Thyroid gland (tissue), 4 donors: ENCODE results near the gene SEL1L. TPM values are rescaled to one million over a fixed set of nuclear protein-coding genes. Genes with fewer than 3 reads are reported as not detected.

ENCODE experiments used
- DNase-seq, 2 donors: peaks; one replicate each; pipeline ENCODE4 v3.0.0-alpha.2; 2019
- H3K27ac ChIP-seq, 3 donors: fragments of 200-600 bp; sonication (generic); 1 replicate in 2 of 3; 2 replicates in 1 of 3; pipeline ENCODE4 v1.5.1; 2016 to 2019; ENCODE audit warnings: mild to moderate bottlenecking in 1 of 3, moderate library complexity in 1 of 3
- H3K27me3 ChIP-seq: fragments of 200-600 bp; sonication (generic); one replicate; pipeline ENCODE4 v1.5.1; 2019
- H3K36me3 ChIP-seq, 2 donors: fragments of 200-600 bp; sonication (generic); one replicate each; pipeline ENCODE4 v1.5.1; 2016 to 2019
- H3K4me1 ChIP-seq, 2 donors: fragments of 200-600 bp; sonication (generic); one replicate each; pipeline ENCODE4 v1.5.1; 2017 to 2019
- H3K4me3 ChIP-seq, 3 donors: fragments of 200-600 bp; sonication (generic); replicated peaks in 1 of 3; 1 replicate in 2 of 3; 2 replicates in 1 of 3; pipeline ENCODE4 v1.5.1; 2016; ENCODE audit warnings: mild to moderate bottlenecking in 1 of 3
- H3K9me3 ChIP-seq: fragments of 200-600 bp; sonication (generic); one replicate; pipeline ENCODE4 v1.5.1; 2017
- POLR2A ChIP-seq, 2 donors: fragments of 450-650 bp; IDR thresholded peaks; one replicate each; pipeline ENCODE4 v1.6.1; 2017; ENCODE audit warnings: antibody characterized with exemption in 2 of 2, mild to moderate bottlenecking in 2 of 2, moderate library complexity in 1 of 2
- WGBS, 2 donors: methylation state at CpG; one replicate each; pipeline ENCODE4 v1.1.5; 2017; 5-methylcytosine and 5-hydroxymethylcytosine counted together
- intact Hi-C: fragments of 100-400 bp; cut with DNase I; formaldehyde crosslinking; loops from one replicate; pipeline ENCODE4 v1.15.1; 2023
- total RNA-seq, 4 donors: library from RNA; depleted of rRNA; stranded (reverse); fragments of >200 nt; gene quantifications; one replicate each; pipeline ENCODE4 v1.2.3, GENCODE V29; 2016
- TF ChIP-seq, protein P1 (sequence below), 6 experiments: fragments of 200-600 bp in 3 of 6; fragments of 450-650 bp in 3 of 6; sonication (generic) in 3 of 6; IDR thresholded peaks; one replicate each; pipeline ENCODE4 v1.5.1; 2016 to 2019; ENCODE audit warnings: antibody characterized with exemption in 6 of 6, mild to moderate bottlenecking in 2 of 6, inconsistent platforms in 1 of 6, moderate library complexity in 1 of 6

SEL1L gene
- total RNA-seq, 4 donors from 2014 or later: 65.4 to 96.2 (median 89.6) TPM

DNA sequence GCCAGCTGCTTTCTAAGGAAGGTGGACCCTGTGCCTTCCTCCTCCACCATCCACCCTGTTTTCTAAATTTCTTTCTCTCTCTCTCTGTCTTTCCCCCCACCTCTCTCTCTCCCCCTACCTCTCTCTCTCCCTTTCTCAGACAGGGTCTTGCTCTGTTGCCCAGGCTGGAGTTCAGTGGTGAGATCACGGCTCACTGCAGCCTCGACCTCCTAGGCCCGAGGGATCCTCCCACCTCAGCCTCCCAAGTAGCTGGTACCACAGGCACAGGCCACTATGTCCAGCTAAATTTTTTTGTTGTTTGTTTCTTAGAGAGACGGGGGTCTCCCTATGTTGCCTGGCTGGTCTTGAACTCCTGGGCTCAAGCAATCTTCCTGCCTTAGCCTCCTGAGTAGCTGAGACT, 73.7 kb downstream of the SEL1L start:
- peak overlapping the region; percentile 77 to 94 (median 91) for H3K27ac ChIP-seq
- WGBS, 2 donors: 75 to 78% methylated on average over 4 of the region's 4 CpGs
- DNase-seq: no peak
- intact Hi-C loops: no loop called here
- no peaks in the 10 kb centered on the region for H3K27me3 ChIP-seq
- H3K36me3 ChIP-seq: no peaks in the 10 kb centered on the region
- no peak overlapping the region for H3K4me3 ChIP-seq
- H3K9me3 ChIP-seq: no peaks in the 10 kb centered on the region
- peaks cover 24 to 32% of the 10 kb centered on the region in 2 donors for H3K4me1 ChIP-seq
- TF ChIP-seq, protein P1, sequence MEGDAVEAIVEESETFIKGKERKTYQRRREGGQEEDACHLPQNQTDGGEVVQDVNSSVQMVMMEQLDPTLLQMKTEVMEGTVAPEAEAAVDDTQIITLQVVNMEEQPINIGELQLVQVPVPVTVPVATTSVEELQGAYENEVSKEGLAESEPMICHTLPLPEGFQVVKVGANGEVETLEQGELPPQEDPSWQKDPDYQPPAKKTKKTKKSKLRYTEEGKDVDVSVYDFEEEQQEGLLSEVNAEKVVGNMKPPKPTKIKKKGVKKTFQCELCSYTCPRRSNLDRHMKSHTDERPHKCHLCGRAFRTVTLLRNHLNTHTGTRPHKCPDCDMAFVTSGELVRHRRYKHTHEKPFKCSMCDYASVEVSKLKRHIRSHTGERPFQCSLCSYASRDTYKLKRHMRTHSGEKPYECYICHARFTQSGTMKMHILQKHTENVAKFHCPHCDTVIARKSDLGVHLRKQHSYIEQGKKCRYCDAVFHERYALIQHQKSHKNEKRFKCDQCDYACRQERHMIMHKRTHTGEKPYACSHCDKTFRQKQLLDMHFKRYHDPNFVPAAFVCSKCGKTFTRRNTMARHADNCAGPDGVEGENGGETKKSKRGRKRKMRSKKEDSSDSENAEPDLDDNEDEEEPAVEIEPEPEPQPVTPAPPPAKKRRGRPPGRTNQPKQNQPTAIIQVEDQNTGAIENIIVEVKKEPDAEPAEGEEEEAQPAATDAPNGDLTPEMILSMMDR (IDR thresholded peaks at IDR 0.05): no peak
- no peak for TF ChIP-seq POLR2A (IDR thresholded peaks at IDR 0.05)

DNA sequence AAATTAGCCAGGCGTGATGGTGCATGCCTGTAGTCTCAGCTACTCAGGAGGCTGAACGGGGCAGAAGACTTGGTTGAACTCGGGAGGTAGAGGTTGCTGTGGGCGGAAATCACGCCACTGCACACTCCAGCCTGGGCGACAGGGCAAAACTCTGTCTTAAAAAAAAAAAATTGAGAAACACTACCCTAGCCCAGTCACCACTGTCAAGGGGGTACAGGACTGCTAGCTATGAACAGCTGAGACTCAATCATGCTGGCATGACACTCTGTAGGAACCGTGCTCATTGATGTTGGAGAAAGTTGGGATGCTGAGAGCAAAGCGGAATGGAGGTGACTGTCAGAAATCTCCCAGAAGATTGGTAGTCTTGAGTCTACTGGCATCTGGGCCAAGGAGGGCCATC, 75.3 kb downstream of the SEL1L start:
- H3K36me3 ChIP-seq: no peaks in the 10 kb centered on the region
- 97% methylated on average over 8 of the region's 8 CpGs for WGBS, 2 donors
- intact Hi-C loops: no loop called here
- peak overlapping the region; percentile 77 to 94 (median 91) for H3K27ac ChIP-seq
- no peak for DNase-seq
- TF ChIP-seq, protein P1 (IDR thresholded peaks at IDR 0.05): no peak
- TF ChIP-seq POLR2A (IDR thresholded peaks at IDR 0.05): no peak
- H3K9me3 ChIP-seq: no peaks in the 10 kb centered on the region
- H3K27me3 ChIP-seq: no peaks in the 10 kb centered on the region
- H3K4me3 ChIP-seq: no peak overlapping the region
- H3K4me1 ChIP-seq: peaks cover 22 to 29% of the 10 kb centered on the region in 2 donors

DNA sequence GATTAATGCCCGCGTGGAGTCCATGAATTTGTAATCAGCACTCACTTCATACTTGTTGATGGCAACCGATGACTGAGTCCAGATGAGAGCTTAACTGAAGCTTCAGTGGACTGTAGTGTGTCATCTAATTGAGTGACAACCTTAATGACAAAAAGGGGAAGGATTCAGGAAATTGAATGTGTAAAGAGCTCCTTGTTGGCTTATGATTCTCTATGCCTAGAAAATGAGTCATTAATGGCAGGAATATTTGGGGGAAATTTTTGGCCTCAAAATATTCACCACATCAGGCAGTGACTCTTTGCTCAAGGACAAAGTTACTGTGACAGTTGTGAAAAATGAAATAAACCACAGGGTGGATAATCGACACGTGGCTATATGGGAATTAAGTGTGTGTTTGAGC, 78.3 kb downstream of the SEL1L start:
- Histone ChIP-seq H3K4me3 (no peak overlapping the region), H3K4me1 (peaks cover 22 to 28% of the 10 kb centered on the region in 2 donors), H3K27ac (no peak overlapping the region), H3K27me3 (no peaks in the 10 kb centered on the region), H3K36me3 (no peaks in the 10 kb centered on the region), H3K9me3 (no peaks in the 10 kb centered on the region)
- WGBS, 2 donors: 88 to 90% methylated on average over 5 of the region's 5 CpGs
- no peak for DNase-seq
- TF ChIP-seq, protein P1 (IDR thresholded peaks at IDR 0.05): no peak
- TF ChIP-seq POLR2A (IDR thresholded peaks at IDR 0.05): no peak
- intact Hi-C loops: no loop called here

DNA sequence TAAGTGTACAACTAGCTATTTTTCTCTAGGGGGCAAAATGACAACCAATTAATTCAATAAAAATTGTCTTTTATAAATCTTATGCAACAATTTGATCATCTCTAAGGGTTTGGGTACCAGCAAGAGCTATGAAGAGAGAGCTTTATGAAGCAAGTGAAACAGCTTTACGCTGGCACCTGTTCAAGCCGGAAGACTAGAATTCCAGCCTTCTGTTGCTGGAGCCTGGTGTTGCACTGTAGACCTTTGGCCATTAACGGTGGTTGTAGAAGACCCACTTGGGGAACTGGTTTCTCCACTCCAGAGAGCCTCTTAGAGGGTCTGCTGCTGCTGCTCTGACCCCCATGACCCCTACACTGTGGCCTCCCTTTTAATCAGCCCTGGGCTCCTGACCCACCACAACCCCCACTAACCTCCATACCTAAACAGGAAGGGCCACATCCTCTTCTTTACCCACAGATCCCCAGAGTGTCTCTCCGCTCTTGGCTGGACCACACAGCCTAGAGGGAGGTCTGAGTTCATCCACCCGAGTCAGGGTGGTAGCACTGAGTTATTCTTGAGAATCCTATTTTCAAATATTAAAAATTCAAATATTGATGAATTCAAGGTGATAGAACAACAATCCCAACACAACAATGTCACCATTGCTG, 79.0 kb downstream of the SEL1L start:
- H3K36me3 ChIP-seq: no peaks in the 10 kb centered on the region
- TF ChIP-seq POLR2A (IDR thresholded peaks at IDR 0.05): no peak
- TF ChIP-seq, protein P1 (IDR thresholded peaks at IDR 0.05): no peak
- 78 to 80% methylated on average over 5 of the region's 5 CpGs for WGBS, 2 donors
- H3K27me3 ChIP-seq: no peaks in the 10 kb centered on the region
- no peak for DNase-seq
- H3K4me1 ChIP-seq: peaks cover 23 to 29% of the 10 kb centered on the region in 2 donors
- no peak overlapping the region for H3K27ac ChIP-seq
- H3K4me3 ChIP-seq: no peak overlapping the region
- intact Hi-C loops: loop anchor here (5.0 kb wide), 1 partner anchor 187 kb away; no protein-coding TSS in a partner anchor
- H3K9me3 ChIP-seq: no peaks in the 10 kb centered on the region

DNA sequence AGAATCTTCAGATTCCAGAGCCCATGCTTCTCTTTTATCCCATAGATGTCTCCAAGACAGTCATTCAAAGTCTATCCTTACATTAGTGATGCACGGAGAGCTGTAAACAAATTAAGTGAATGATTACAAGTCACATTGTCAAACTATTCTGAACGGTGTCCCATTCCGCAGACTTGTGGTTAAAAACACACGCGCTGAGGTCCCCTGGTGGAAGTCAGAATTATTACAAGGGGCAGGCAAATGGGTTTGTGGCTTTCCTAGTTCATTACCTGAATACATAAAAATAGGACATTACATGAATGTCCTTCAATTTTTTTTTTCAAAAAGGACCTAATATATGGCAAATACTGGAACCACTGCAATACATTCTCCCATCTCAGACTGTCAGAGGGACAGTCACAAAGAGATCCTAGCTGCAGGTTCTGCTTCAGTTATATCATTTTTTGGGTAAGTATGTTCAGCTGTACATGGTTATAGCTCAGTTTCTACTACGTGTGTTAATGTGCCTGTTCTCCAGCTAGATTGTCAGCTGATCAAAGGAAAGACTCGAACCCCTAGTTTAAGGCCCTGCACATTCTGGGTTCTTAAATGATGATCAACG, 80.4 kb downstream of the SEL1L start:
- Histone ChIP-seq H3K27me3 (no peaks in the 10 kb centered on the region), H3K4me1 (peaks cover 22 to 27% of the 10 kb centered on the region in 2 donors), H3K4me3 (no peak overlapping the region), H3K36me3 (no peaks in the 10 kb centered on the region), H3K9me3 (no peaks in the 10 kb centered on the region), H3K27ac (no peak overlapping the region)
- DNase-seq: peak; percentile 54 to 67
- 24 to 26% methylated on average over 8 of the region's 8 CpGs for WGBS, 2 donors
- intact Hi-C loops: loop anchor here (5.0 kb wide), 1 partner anchor 186 kb away; no protein-coding TSS in a partner anchor
- TF ChIP-seq, protein P1 (IDR thresholded peaks at IDR 0.05): peak; percentile 80 to 97 (median 92)
- TF ChIP-seq POLR2A (IDR thresholded peaks at IDR 0.05): no peak
